H9 (cell line): Measurements from ENCODE around the gene TRAPPC2L. TPM values are rescaled to one million over a fixed set of nuclear protein-coding genes. Genes with fewer than 3 reads are reported as not detected.

Source experiments
- DNase-seq: peaks from one replicate; pipeline ENCODE4 v3.0.0-alpha.2; 2017
- H2AFZ ChIP-seq: one replicate; pipeline ENCODE4 v1.6.1; 2013; ENCODE audit warnings: mild to moderate bottlenecking, low read length, control low read depth, moderate library complexity
- H2AK5ac ChIP-seq: 2 replicates; pipeline ENCODE4 v1.6.1; 2013; ENCODE audit warnings: low read length, control low read depth, mixed read lengths; ENCODE audit not compliant: insufficient read length
- H2BK120ac ChIP-seq: one replicate; pipeline ENCODE4 v1.6.1; 2013; ENCODE audit warnings: low read depth, mild to moderate bottlenecking, low read length, control low read depth, inconsistent platforms; ENCODE audit not compliant: poor library complexity, severe bottlenecking
- H2BK12ac ChIP-seq: 2 replicates; pipeline ENCODE4 v1.6.1; 2013; ENCODE audit warnings: low read length, control low read depth, mixed read lengths, low read depth; ENCODE audit not compliant: insufficient read length
- H2BK15ac ChIP-seq: 2 replicates; pipeline ENCODE4 v1.6.1; 2013; ENCODE audit warnings: low read depth, low read length, control low read depth
- H2BK20ac ChIP-seq: one replicate; pipeline ENCODE4 v1.6.1; 2013; ENCODE audit warnings: low read depth, mild to moderate bottlenecking, low read length, control low read depth, inconsistent platforms; ENCODE audit not compliant: poor library complexity, severe bottlenecking
- H2BK5ac ChIP-seq: 2 replicates; pipeline ENCODE4 v1.6.1; 2013; ENCODE audit warnings: low read length, control low read depth, mixed read lengths; ENCODE audit not compliant: insufficient read length
- H3K14ac ChIP-seq: 2 replicates; pipeline ENCODE4 v1.6.1; 2013; ENCODE audit warnings: low read length, control low read depth; ENCODE audit not compliant: insufficient read depth
- H3K18ac ChIP-seq: 2 replicates; pipeline ENCODE4 v1.6.1; 2013; ENCODE audit warnings: low read depth, mild to moderate bottlenecking, mixed read lengths, low read length, control low read depth; ENCODE audit not compliant: insufficient read length
- H3K23ac ChIP-seq: 2 replicates; pipeline ENCODE4 v1.6.1; 2013; ENCODE audit warnings: low read length, control low read depth, mixed read lengths, low read depth; ENCODE audit not compliant: insufficient read length
- H3K23me2 ChIP-seq: 2 replicates; pipeline ENCODE4 v1.6.1; 2013; ENCODE audit warnings: low read depth, mild to moderate bottlenecking, mixed read lengths, low read length, control low read depth; ENCODE audit not compliant: insufficient read length, poor library complexity, severe bottlenecking
- H3K27ac ChIP-seq: 2 replicates; pipeline ENCODE4 v1.5.1; 2013; ENCODE audit warnings: low read length, control low read depth, mixed read lengths, low read depth; ENCODE audit not compliant: insufficient read length
- H3K27me3 ChIP-seq: 2 replicates; pipeline ENCODE4 v1.6.1; 2013; ENCODE audit warnings: low read length, control low read depth, inconsistent platforms; ENCODE audit not compliant: insufficient read depth
- H3K4ac ChIP-seq: 2 replicates; pipeline ENCODE4 v1.6.1; 2013; ENCODE audit warnings: low read depth, mild to moderate bottlenecking, control low read depth, inconsistent platforms, low read length, moderate library complexity
- H3K4me1 ChIP-seq: 2 replicates; pipeline ENCODE4 v1.6.1; 2013; ENCODE audit warnings: low read length, control low read depth, inconsistent platforms; ENCODE audit not compliant: insufficient read depth
- H3K4me2 ChIP-seq: 2 replicates; pipeline ENCODE4 v1.6.1; 2013; ENCODE audit warnings: low read length, control low read depth, mixed read lengths; ENCODE audit not compliant: insufficient read length, insufficient read depth
- H3K56ac ChIP-seq: 2 replicates; pipeline ENCODE4 v1.6.1; 2013; ENCODE audit warnings: low read depth, mild to moderate bottlenecking, mixed read lengths, low read length, control low read depth; ENCODE audit not compliant: insufficient read length
- H3K79me1 ChIP-seq: 2 replicates; pipeline ENCODE4 v1.6.1; 2013; ENCODE audit warnings: low read depth, mild to moderate bottlenecking, moderate library complexity, low read length, control low read depth, inconsistent platforms; ENCODE audit not compliant: insufficient read depth, poor library complexity, severe bottlenecking
- H3K79me2 ChIP-seq: 2 replicates; pipeline ENCODE4 v1.6.1; 2013; ENCODE audit warnings: low read length, control low read depth, inconsistent platforms; ENCODE audit not compliant: insufficient read depth
- H3K9ac ChIP-seq: 2 replicates; pipeline ENCODE4 v1.6.1; 2013; ENCODE audit warnings: low read length, control low read depth, mixed read lengths; ENCODE audit not compliant: insufficient read length; ENCODE audit errors: extremely low read depth
- H3K9me3 ChIP-seq: one replicate; pipeline ENCODE4 v1.6.1; 2013; ENCODE audit warnings: low read depth, low read length, inconsistent platforms; ENCODE audit not compliant: control insufficient read depth
- H3T11ph ChIP-seq: one replicate; pipeline ENCODE4 v1.6.1; 2013; ENCODE audit warnings: mild to moderate bottlenecking, low read length, control low read depth, inconsistent platforms
- H4K20me1 ChIP-seq: one replicate; pipeline ENCODE4 v1.6.1; 2013; ENCODE audit not compliant: control insufficient read depth, insufficient read length, insufficient read depth
- H4K5ac ChIP-seq: 2 replicates; pipeline ENCODE4 v1.6.1; 2013; ENCODE audit warnings: low read depth, mild to moderate bottlenecking, mixed read lengths, low read length, control low read depth; ENCODE audit not compliant: insufficient read length
- H4K8ac ChIP-seq: replicated peaks from 2 replicates; pipeline ENCODE4 v1.6.1; 2013; ENCODE audit warnings: low read length, control low read depth, mixed read lengths, low read depth; ENCODE audit not compliant: insufficient read length
- H4K91ac ChIP-seq: 2 replicates; pipeline ENCODE4 v1.6.1; 2013; ENCODE audit warnings: low read depth, mild to moderate bottlenecking, moderate library complexity, mixed read lengths, low read length, control low read depth; ENCODE audit not compliant: insufficient read length
- H3K27ac Mint-ChIP-seq, 3 experiments: 2 replicates in 2 of 3; 3 replicates in 1 of 3; pipeline ENCODE4 v1.8.0; 2020 to 2021; ENCODE audit warnings: mixed read lengths in 3 of 3, mild to moderate bottlenecking in 1 of 3, moderate library complexity in 1 of 3
- H3K27me3 Mint-ChIP-seq: 2 replicates; pipeline ENCODE4 v1.8.0; 2021; ENCODE audit warnings: low read depth, mild to moderate bottlenecking, moderate library complexity, mixed read lengths
- H3K36me3 Mint-ChIP-seq, 3 experiments: 2 replicates in 2 of 3; 3 replicates in 1 of 3; pipeline ENCODE4 v1.8.0; 2020 to 2021; ENCODE audit warnings: low read depth in 3 of 3, mixed read lengths in 3 of 3; ENCODE audit not compliant: insufficient read depth in 1 of 3
- H3K4me1 Mint-ChIP-seq, 2 experiments: 2 replicates each; pipeline ENCODE4 v1.8.0; 2020; ENCODE audit warnings: mixed read lengths in 2 of 2
- H3K4me3 Mint-ChIP-seq, 2 experiments: 2 replicates in 1 of 2; 3 replicates in 1 of 2; pipeline ENCODE4 v1.8.0; 2020 to 2021; ENCODE audit warnings: mild to moderate bottlenecking in 2 of 2, mixed read lengths in 2 of 2, moderate library complexity in 1 of 2
- H3K9me3 Mint-ChIP-seq, 2 experiments: 2 replicates in 1 of 2; 3 replicates in 1 of 2; pipeline ENCODE4 v1.8.0; 2020; ENCODE audit warnings: mild to moderate bottlenecking in 2 of 2, mixed read lengths in 2 of 2, moderate library complexity in 1 of 2
- CTCF ChIP-seq: fragments of 200-600 bp; sonication (generic); conservative IDR thresholded peaks from 3 replicates; pipeline ENCODE4 v1.8.0; 2021; ENCODE audit warnings: antibody characterized with exemption, mild to moderate bottlenecking
- WGBS: extraction: QIAGEN DNeasy Blood & Tissue Kit; methylation state at CpG from one replicate; pipeline ENCODE4 v1.1.7; 2013; ENCODE audit warnings: missing lambda C conversion rate, low lambda C conversion rate, mixed read lengths; ENCODE audit not compliant: insufficient read length; ENCODE audit errors: extremely low coverage; 5-methylcytosine and 5-hydroxymethylcytosine counted together
- total RNA-seq: library from RNA; stranded (reverse); gene quantifications from 2 replicates; pipeline ENCODE4 v1.2.1, GENCODE V29; 2021

Gene TRAPPC2L
- total RNA-seq, 1 experiment from 2014 or later: 90.3 TPM

DNA sequence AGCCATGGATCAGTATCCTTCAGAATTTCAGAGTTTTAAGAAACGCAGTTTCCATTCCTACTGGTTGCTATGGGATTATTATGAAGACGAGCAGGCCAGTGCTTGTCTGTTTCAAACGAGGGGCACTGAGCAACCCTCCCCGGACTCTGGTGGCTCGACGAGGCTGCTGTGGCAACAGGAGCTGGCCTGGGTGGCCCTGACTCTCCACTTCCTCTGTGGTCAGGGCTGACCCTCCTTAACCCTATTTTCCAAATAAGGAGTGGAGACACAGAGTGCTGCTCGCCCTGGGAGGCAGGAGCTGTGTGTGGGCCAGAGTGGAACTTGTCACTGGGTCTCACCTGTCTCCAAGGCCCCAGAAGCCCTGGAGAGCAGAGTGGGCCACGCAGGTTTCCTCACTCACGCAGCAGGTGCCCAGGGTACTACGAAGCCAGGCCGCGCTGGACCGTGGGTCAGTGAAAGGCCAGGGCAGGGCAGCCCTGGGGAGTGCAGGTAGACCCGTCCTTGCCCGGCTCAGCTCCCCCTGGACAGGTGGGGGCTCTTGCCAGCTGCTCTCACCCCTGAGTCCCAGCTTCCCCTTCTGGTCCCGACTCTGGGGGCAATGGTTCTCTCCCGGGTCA is 3.5 kb upstream of the TRAPPC2L start:
- Mint-ChIP-seq H3K4me3 (no peak overlapping the region), H3K4me1 (peaks cover 9 to 18% of the 10 kb centered on the region in 2 experiments), H3K27me3 (no peaks in the 10 kb centered on the region), H3K36me3 (peaks cover 11 to 20% (median 16%) of the 10 kb centered on the region in 3 experiments), H3K27ac (no peak overlapping the region), H3K9me3 (peaks cover 0 to 6% of the 10 kb centered on the region in 2 experiments; a peak in 2 of 5 replicates)
- Histone ChIP-seq H3K4me2 (no peak overlapping the region), H3K56ac (no peak overlapping the region), H3K79me1 (no peaks in the 10 kb centered on the region), H2BK120ac (no peak overlapping the region), H4K8ac (no peak overlapping the region), H3K18ac (no peak overlapping the region), H2BK15ac (no peak overlapping the region), H4K5ac (no peak overlapping the region), H2AK5ac (no peak overlapping the region), H3K27ac (no peak overlapping the region), H2BK12ac (no peak overlapping the region), H3K9ac (no peak overlapping the region), H3K14ac (no peak overlapping the region), H4K91ac (no peak overlapping the region), H4K20me1 (no peaks in the 10 kb centered on the region), H2BK5ac (no peak overlapping the region), H3K27me3 (no peaks in the 10 kb centered on the region), H3K4ac (no peak overlapping the region), H2AFZ (no peak overlapping the region), H3K23ac (no peak overlapping the region), H3T11ph (no peak overlapping the region), H2BK20ac (no peak overlapping the region), H3K4me1 (no peaks in the 10 kb centered on the region), H3K9me3 (no peaks in the 10 kb centered on the region), H3K23me2 (peaks cover 8% of the 10 kb centered on the region), H3K79me2 (no peaks in the 10 kb centered on the region)
- no peak for TF ChIP-seq CTCF
- whole genome bisulfite sequencing: no CpG with 5 or more reads among the region's 17 CpGs
- DNase-seq: no peak
